ENCODE measurements around the gene SREBF2. TPM values are rescaled to one million over a fixed set of nuclear protein-coding genes. Genes with fewer than 3 reads are reported as not detected.

The SREBF2 gene
- total RNA-seq, 3 donors from 2014 or later (not counting 1 experiment from before 2014, with no cell fraction given), result 101 to 106 (median 105) TPM

GRCh38 chr22:41857155-41857859 lies 24.4 kb downstream of the SREBF2 start:
- WGBS (ENCODE audit: insufficient coverage), result 72% methylated on average over 3 of the region's 7 CpGs
- peak; percentile 80 for TF ChIP-seq CTCF (IDR thresholded peaks at IDR 0.05)
- Mint-ChIP-seq H3K4me3 (peak overlapping the region; percentile 67), H3K27ac (peak overlapping the region; percentile 81 to 89), H3K4me1 (peaks cover 43 to 48% of the 10 kb centered on the region in 2 donors), H3K27me3 (ENCODE audit: low read depth in 2 of 2) (no peaks in the 10 kb centered on the region), H3K36me3 (no peaks in the 10 kb centered on the region), H3K9me3 (no peaks in the 10 kb centered on the region)
- peaks cover 26% of the 10 kb centered on the region for H3K4me1 ChIP-seq (ENCODE audit: control insufficient read depth, insufficient read depth, low read length)
- H3K9me3 ChIP-seq (ENCODE audit: control insufficient read depth, insufficient read depth, low read length), result no peaks in the 10 kb centered on the region
- DNase-seq, result peak; percentile 59 to 89
- no peaks in the 10 kb centered on the region for H3K36me3 ChIP-seq (ENCODE audit: control insufficient read depth, insufficient read depth, low read length)
- intact Hi-C loops (cut with micrococcal nuclease), result loop anchor here (1.0 to 5.0 kb wide), 4 partner anchors 35 to 160 kb away; no protein-coding TSS in a partner anchor
- H3K27me3 ChIP-seq (ENCODE audit: control insufficient read depth, insufficient read depth, low read length), result no peaks in the 10 kb centered on the region
- H3K4me3 ChIP-seq (ENCODE audit: low read length), result no peak overlapping the region
- peak; percentile 89 to 95 (median 92) for ATAC-seq
- H3K27ac ChIP-seq (ENCODE audit: low read length), result peak overlapping the region; percentile 59

GRCh38 chr22:41857860-41858199 lies 24.9 kb downstream of the SREBF2 start:
- Mint-ChIP-seq H3K36me3 (no peaks in the 10 kb centered on the region), H3K27ac (peak overlapping the region; percentile 81 to 89), H3K4me3 (peak overlapping the region; percentile 67), H3K27me3 (ENCODE audit: low read depth in 2 of 2) (no peaks in the 10 kb centered on the region), H3K9me3 (no peaks in the 10 kb centered on the region), H3K4me1 (peaks cover 43 to 51% of the 10 kb centered on the region in 2 donors)
- Histone ChIP-seq H3K36me3 (ENCODE audit: control insufficient read depth, insufficient read depth, low read length) (no peaks in the 10 kb centered on the region), H3K27ac (ENCODE audit: low read length) (no peak overlapping the region), H3K9me3 (ENCODE audit: control insufficient read depth, insufficient read depth, low read length) (no peaks in the 10 kb centered on the region), H3K4me1 (ENCODE audit: control insufficient read depth, insufficient read depth, low read length) (peaks cover 31% of the 10 kb centered on the region), H3K27me3 (ENCODE audit: control insufficient read depth, insufficient read depth, low read length) (no peaks in the 10 kb centered on the region), H3K4me3 (ENCODE audit: low read length) (no peak overlapping the region)
- intact Hi-C loops (cut with micrococcal nuclease), result loop anchor here (1.0 to 5.0 kb wide), 4 partner anchors 36 to 161 kb away; no protein-coding TSS in a partner anchor
- DNase-seq (no peak), ATAC-seq (no peak)
- TF ChIP-seq CTCF (IDR thresholded peaks at IDR 0.05), result peak; percentile 44

GRCh38 chr22:41862160-41862529 lies 29.2 kb downstream of the SREBF2 start:
- TF ChIP-seq CTCF (IDR thresholded peaks at IDR 0.05), result no peak
- H3K9me3 ChIP-seq (ENCODE audit: control insufficient read depth, insufficient read depth, low read length), result no peaks in the 10 kb centered on the region
- Mint-ChIP-seq H3K4me1 (peaks cover 47 to 57% of the 10 kb centered on the region in 2 donors), H3K27me3 (ENCODE audit: low read depth in 2 of 2) (no peaks in the 10 kb centered on the region), H3K27ac (peak overlapping the region; percentile 56 to 64), H3K36me3 (no peaks in the 10 kb centered on the region), H3K9me3 (no peaks in the 10 kb centered on the region), H3K4me3 (no peak overlapping the region)
- peaks cover 4% of the 10 kb centered on the region for H3K36me3 ChIP-seq (ENCODE audit: control insufficient read depth, insufficient read depth, low read length)
- intact Hi-C loops (cut with micrococcal nuclease), result no loop called here
- H3K27me3 ChIP-seq (ENCODE audit: control insufficient read depth, insufficient read depth, low read length), result no peaks in the 10 kb centered on the region
- H3K4me3 ChIP-seq (ENCODE audit: low read length), result no peak overlapping the region
- peaks cover 29% of the 10 kb centered on the region for H3K4me1 ChIP-seq (ENCODE audit: control insufficient read depth, insufficient read depth, low read length)
- ATAC-seq, result no peak
- 25% methylated on average over 4 of the region's 4 CpGs for WGBS (ENCODE audit: insufficient coverage)
- H3K27ac ChIP-seq (ENCODE audit: low read length), result peak overlapping the region; percentile 81
- DNase-seq, result peak in 1 of 2 donors; percentile 62

Measured in natural killer cell (primary cell).